GM19043 (cell line): Measurements from ENCODE around the gene PDZRN4.

Experiments used
- ATAC-seq: cut with Tn5 transposase; IDR thresholded peaks from one replicate; pipeline ENCODE4 v1.9.1; 2021; ENCODE audit warnings: low read depth; ENCODE audit not compliant: unreplicated experiment

PDZRN4 gene

DNA sequence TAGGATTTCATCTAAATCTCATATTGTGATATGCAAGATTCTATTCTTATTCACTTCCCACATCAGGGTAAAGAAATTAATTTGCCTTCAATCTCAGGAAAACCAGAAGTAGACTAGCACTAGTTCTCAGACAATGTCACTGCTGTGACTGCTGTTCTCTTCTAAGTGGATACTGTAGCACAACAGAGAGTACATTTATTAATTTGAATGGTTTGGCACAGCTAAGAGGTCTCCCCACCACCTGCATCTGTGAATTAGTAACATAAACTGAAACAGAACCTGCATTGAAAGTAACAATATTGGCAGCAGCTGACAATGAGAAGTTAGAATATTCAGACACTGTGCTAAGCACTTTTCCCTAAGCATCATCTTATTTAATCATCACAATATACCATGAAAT is 253.1 kb downstream of the PDZRN4 start:
- ATAC-seq, result no peak

DNA sequence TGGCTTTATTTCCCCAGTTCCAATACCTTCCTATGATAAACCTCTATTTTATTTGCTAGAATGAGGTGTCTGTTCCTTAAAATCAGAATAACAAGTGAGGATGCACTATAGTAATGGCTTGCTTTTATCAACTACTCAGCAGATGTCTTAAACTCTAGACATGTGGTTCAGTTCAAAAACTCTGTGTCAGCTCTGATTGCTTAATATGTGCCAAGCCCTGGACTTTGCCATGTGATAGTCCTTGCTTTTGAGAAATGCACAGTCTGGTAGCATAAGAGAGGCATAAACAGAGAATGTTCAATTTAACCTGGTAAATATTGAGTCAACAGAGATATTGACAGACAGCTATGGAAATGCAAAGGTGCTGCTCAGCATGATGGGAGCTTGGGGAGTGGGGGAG is 254.8 kb downstream of the PDZRN4 start:
- no peak for ATAC-seq

DNA sequence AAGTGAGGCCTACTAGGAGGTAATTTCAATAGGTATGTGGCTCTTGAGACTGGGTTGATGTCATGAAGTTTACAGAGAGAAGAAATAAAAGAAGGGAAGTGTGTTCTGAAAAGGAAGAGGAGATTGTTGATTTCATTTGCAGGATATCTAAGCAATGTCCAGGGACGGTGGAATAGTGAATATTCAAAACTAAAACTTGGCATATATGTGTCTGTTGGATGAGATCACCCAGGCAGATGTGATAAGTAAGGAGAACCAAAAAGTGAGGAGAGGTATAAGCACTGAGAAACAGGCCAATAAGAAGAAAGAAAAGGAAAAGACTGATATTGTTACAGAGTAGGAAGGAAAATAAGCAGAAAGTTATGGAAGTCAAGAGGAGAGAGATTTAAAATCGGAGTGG is 255.6 kb downstream of the PDZRN4 start:
- ATAC-seq, result no peak

DNA sequence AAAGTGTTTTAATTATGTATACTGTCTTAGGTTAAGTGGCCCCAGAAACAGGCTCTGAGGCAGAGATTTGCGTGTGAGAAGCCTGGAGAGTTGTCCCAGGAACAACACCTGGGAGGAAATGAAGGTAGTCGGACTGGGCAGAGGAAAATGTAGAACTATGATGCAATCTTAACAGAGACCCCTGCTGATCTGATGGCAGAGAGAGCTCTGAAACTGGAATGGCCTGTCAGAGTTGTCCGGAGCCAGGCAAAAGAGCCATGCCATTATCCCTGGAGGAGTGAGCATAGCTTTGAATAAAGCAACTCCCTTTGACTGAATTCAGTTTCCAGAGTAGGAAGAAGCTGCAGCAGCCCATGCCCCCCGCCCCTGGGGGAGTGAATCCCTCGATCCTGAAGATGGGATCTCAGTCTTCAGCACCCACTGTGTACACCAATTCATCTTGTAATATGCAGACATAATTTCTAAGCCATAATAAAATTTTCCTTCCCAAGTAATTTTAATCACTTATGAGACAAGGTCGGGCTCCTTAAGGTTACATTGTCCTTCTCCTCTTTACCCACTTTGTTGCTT is 264.8 kb downstream of the PDZRN4 start:
- no peak for ATAC-seq

DNA sequence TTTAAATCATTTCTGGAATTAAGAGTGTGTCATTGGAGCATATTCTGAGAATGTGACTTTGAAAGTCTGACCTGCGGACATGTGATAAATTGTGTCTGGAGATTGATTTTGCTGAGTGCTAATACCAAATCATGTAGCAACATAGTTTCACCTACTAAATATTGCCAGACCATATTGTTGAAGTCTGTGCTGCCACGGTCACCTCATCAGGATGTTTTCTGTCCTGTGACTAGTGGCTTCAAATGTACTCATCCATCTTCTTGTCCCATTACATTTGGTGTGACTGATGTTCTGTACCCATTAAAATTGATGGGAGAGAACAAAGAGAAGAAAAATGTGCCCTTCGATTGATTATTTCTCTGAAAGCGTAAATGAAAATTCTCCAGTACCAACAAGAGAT is 265.3 kb downstream of the PDZRN4 start:
- ATAC-seq, result no peak

DNA sequence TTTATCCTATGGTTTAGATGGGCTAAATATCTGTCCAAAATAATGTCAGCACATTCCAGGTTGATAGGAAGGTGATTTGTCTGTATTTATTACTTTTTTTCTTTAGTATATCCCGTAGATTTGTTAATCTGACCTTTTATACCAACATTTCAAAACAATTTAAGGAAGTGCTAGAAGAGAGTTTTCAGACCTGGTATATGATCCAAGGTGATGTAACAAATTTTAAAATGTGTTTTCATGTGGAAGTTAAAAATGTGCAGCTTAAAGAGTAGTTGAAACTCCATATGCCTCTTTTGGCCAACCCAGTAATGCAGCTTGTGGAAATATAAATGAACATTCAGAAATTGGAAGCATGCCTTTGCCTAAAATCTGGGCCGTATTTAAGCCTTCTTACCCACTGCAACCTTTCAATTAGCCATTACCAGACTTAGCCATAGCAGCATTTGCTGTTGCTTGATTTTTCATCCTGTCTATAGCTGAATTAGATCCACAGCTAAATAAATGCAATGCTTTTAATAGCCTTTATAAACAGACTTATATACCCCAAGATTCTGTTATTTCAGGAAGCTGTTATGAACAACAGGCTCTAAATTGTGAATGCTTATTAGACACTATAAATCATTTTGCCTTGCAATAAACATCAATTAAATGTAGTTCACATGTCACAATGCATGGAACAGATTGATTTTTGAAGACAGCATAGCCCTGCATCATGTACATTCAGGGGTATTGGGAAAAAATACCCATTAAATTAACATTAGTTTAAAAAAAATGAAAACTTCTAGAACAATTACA is 271.2 kb downstream of the PDZRN4 start:
- no peak for ATAC-seq

DNA sequence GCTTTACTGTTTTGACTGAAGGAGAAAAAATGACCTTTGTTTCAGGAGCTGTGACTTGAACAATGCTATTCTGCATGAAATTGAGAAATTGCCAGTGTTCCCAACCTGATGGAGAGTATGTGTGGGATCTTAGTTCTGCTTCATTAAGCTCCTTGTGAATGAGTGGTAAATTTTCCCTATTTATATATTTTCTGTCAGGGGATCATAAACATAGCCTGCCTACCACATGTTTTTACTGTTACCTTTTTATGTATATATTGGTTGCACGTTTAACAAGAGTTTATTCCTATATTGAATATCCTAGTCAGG is 271.7 kb downstream of the PDZRN4 start:
- no peak for ATAC-seq

DNA sequence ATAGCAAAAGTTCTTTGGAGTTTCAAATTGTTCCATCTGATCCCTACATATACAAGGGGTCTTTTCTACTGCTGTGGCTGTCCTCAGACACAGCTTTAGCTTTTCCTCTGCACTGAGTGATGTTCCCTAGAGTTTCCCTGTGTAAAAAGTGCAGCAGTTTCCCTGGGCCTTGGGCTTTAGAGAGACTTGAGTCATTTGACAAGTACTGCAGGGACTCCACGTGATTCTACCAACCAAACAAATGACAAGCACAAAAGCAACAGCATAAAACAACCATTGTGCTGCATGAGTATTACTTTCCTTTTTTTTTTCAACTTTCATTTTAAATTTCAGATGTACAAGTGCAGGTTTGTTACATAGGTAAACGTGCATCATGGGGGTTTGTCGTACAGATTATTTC is 272.8 kb downstream of the PDZRN4 start:
- no peak for ATAC-seq

DNA sequence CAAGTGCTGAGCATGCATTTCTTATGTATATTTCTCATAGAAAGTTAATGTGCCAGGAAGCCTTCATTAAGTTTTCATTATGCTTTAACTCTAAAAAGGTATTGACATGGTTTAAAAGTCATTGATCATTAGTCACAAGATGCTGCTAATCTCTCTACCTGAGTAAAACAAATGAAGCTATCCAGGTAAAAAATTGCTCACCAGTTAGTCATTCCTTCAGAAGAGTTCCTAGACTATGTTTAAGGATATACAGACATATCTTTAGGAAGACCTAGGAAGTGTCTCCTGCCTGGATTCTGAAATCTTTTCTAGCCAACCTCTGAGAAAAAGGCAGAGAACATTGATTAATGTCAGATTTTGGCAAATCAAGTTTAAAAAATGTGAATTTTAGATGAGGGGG is 274.2 kb downstream of the PDZRN4 start:
- ATAC-seq, result no peak

DNA sequence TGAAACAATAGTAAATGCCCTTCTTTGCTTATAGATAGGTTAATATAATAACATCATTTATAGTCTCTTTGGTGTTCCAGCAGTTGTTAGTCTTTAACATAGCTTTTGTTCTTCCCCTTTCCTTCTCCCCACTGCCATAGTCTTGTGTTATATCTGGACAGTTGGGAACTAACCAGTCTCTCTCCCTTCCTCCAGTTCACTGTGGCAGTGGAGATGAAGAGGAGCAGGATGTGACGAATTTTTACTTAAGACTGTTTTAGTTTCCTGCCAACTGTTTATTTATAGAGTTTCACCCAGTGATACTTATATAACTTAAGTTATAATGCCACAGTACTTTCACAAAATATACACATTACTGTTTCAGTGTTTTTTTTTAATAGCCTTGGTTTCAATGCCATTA is 277.4 kb downstream of the PDZRN4 start:
- ATAC-seq, result no peak

DNA sequence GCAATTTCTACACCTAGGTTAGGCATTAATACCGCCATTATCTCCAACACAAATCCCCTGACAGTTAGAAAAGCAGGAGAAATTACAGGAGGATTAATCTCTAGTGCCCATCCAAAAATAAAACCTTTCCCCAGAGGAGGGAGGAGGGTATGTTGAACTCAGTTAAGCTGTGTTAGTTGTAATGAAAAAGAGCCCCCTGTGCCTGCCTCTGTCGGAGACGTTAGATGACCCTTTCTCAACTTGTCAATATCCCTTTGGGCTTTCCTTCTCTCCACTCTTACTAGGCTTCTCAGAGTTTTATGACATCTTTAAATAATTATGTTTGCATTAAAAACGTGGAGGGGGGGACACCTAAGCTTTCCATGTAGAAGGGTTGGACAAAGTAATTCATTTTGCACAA is 278.2 kb downstream of the PDZRN4 start:
- no peak for ATAC-seq

DNA sequence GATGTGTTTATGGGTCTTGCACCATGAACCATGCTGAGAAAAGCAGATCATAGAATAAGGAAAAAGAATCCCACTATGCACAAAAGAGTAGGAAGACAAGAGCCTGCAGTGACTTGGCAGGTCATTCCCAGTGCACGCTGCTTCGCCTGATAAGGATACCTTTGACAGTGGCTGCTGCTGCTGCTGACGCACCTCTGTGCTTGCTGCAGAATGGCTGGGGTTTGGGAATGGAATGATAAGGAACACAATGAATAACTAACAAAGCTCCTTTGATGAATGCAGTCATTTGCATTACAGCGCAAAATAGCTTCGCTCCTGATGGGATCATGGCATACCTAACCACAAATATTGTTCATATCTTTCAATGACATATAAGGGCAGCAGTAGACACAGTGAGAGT is 278.7 kb downstream of the PDZRN4 start:
- ATAC-seq, result no peak

DNA sequence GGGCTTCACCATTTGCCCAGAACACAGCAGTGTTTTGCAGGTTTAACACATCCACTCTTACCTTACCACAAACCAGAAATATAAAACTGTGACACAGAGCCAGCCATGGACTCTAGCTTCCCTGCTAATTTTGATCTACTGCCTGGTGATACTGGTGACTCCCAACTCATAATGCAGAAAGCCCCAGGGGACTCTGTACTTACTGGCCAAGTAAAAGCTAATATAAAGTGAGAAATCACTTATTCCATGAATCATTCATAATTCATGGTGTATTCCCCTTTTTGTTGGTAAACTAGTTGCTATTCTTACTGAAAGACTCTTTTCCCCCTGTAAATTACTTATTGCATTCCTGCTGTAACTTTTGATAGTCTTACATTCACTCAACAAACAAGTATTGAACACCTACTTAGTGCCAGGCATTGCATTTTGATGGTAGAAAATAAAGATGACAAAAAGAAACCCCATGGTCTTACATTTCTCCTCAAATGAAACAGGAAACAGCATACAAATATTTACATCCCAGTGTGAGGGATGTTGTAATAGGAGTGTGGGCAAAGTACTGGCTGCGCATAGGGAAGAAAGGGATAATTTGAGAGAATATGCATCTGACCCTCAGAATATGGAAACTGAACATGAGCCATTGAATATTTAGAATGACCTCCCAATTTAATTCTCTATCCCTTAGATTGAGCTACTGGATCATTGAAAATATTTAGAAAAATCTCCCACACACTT is 279.6 kb downstream of the PDZRN4 start:
- no peak for ATAC-seq

DNA sequence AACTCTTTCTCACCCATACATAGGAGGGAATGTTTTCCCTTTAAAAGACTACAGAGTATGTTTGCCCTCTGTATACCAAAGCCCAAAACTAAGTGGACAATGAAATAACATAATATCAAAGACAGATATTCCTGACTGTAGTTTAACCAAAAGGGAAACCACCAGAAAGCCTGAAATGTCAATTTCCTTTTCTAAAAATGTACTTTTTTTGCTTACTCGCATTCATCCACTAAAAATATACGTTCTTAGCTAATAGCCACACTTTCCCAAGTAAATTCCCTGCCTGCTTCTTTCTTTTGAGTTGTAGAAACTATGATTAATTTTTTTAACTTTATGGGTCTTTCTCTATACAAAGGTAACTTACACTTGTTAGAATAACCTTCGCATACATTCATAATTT is 280.2 kb downstream of the PDZRN4 start:
- ATAC-seq, result no peak

DNA sequence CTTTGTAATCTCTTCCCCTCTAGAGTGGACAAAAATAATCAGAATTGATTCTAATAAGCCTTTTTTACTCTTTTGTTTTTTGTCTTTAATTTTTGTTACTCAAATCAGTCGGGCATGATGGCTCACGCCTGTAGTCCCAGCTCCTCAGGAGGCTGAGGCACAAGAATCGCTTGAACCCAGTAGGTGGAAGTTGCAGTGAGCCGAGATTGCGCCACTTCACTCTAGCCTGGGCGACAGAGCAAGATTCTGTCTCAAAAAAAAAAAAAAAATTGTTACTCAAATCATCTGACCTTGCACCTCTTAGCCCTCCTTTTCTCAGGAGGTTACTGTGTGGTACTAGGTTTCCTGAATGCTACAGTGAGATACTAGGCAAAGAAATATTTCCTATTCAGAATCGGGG is 280.6 kb downstream of the PDZRN4 start:
- no peak for ATAC-seq

DNA sequence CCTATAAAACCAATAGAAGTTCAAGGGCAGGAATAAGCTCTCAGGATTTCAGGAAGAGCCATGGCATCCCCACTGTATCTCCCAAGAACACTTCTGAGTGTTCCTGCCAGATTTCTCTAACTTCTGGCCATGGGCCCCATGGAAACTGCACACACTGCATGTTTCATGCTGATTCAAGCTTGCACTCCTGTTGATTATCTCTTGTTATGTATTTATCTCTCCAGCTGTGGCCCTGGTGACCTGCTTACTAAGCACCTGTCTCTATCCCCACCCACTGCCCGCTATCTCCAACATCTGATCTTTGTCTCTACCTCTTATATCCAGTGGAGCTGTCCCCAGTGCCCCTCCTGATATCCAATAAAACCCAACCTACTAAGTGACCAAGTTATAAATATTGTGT is 285.3 kb downstream of the PDZRN4 start:
- ATAC-seq, result no peak

DNA sequence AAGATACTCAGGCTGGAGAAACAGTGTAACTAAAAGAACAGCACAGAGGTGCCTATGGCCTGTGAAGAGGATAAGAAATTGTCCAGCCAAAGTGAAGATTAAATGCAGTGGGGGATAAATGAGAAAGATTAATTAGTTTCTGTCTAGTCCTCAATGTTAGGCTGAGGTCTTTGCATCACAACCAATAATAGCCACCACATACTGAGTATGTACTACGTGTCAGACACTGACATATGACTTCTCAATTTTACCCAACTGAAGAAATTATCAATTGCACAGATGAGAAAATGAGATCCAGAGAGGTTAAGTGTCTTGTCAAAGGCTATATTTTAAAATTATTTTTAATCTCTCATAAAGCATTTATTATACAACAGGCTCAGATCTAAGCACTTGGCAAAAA is 285.9 kb downstream of the PDZRN4 start:
- ATAC-seq, result no peak

DNA sequence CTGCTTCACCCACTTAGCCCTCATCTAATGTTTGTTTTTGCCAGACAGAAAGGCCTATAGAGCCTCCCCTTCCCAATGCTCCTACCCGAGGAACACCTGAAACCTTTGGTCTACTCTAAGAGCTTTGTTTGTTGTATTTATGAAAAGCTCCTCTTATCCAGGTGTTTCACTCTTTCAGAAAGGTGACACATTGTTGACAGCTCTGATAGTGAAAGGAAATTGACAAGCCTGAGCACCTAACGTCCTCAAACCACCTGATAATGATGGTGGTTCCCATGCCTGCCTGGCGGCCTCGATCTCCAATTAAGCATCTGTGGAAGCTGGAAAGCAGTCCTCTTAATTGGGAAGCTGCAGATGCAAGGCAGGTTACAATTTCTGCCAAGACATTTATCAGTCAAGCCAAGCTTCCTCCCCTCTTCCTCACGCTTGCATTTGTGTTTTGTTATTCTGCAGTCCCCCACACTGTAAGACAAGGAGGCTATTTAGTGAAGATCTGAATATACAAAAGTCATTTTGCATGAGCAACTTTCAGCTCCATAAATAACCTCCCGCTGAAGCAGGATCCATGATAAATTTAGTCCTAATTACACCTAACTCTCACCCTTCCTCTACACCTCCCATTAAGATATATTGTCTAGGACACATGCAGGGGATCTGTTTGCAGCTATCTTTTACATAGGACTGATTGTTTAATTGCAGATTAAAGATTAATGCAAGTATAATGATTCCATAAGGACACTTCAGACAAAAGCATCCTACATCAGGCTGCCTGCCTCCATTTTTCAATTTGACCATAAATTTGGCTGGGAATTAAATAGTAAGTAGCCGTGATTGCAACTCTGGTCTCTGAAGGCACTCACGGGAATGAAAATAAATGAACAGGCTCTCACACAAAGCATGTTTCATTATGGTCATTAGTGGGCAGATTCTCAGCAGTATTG is 288.6 kb downstream of the PDZRN4 start:
- no peak for ATAC-seq

DNA sequence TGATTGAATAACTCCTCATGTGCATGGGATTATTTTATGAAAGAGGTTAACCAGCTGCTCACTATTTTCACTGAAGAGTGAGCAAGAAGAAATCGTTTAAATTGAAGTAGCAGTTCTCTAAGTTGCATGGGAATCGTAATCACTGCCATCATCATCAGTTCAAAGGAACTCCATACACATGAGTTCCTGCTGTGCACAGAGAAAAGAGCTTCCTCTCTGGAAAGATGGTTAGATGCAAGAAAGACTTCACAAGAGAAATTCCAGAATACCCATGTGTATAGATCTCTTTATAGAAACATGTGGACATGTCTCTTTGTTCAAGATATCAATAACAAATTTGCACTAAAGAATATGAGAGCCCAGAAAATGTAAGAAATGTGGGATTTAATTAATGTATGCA is 291.3 kb downstream of the PDZRN4 start:
- ATAC-seq, result no peak

DNA sequence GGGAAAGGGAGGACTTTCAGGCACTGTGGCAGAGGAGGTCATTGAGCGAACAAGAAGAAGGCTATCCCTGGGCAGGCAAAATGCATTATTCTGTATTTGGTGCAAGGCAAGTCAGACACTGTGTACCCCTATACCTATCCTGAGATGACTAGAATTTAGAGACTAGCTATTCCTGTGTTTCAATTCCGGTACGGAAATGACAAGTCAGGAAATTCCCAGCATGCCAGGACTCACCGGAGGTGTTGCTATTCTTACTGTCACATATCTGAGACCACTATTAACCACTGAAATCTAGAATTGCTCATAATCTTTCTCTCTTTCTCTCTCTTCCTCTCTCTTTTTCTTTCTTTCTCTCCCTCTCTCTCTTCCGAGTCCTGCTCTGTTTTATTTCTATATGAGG is 297.1 kb downstream of the PDZRN4 start:
- no peak for ATAC-seq

DNA sequence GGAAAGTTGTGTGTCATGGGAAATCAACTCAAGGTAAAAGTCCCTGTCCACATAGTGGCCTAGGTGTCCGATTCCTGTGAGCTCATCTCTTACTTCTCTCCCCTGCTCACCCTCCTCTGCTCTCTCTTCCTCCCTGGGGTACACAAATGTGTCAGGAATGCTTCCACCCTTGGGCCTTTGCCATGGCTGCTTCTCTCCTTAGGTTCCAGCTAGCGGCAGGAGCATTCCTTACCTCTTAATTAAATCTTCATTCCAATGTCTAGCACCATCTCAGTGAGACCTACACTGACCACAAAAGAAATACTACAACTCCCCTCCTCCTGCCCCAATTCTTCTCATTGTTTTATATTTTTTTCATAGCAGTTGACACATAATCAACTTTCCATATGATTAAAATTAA is 298.6 kb downstream of the PDZRN4 start:
- ATAC-seq, result no peak
